ENCODE data around the gene AKT3.

DNA sequence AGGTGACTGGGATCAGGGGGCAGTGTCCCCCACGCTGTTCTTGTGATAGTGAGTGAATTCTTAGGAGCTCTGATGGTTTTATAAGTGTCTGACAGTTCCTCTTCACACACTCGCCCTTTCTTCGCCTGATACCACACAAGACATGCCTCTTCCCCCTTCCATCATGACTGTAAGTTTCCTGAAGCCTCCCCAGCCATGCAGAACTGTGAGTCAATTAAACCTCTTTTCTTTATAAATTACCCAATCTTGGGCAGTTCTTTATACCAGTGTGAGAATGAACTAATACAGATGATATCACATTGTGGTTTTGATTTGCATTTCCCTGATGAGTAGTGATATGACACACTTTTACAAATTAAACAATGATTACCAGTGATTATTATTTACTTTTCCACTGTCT is 229.9 kb downstream of the AKT3 start:
- TF ChIP-seq CTCF (IDR thresholded peaks at IDR 0.05; ENCODE audit: control extremely low read depth in 1 of 3, insufficient read depth in 1 of 3, low read depth in 1 of 3, low read length in 3 of 3) (no peak), EP300 (IDR thresholded peaks at IDR 0.05; ENCODE audit: borderline replicate concordance in 1 of 2, low read depth in 2 of 2, low read length in 2 of 2) (no peak), CREB1 (IDR thresholded peaks at IDR 0.05) (no peak), POLR2AphosphoS5 (IDR thresholded peaks at IDR 0.05; ENCODE audit: low read depth, low read length) (no peak), SRF (IDR thresholded peaks at IDR 0.05; ENCODE audit: low read depth, low read length) (no peak), MAFK (IDR thresholded peaks at IDR 0.05; ENCODE audit: low read depth, low read length) (no peak), ZNF274 (IDR thresholded peaks at IDR 0.05; ENCODE audit: borderline replicate concordance, extremely low read depth, low read length) (no peak), JUN (IDR thresholded peaks at IDR 0.05; ENCODE audit: low read depth, low read length) (no peak), TBP (IDR thresholded peaks at IDR 0.05; ENCODE audit: low read depth, low read length) (no peak)

All from H1 (cell line).